Measurements from ENCODE around the gene ASIC4.

DNA sequence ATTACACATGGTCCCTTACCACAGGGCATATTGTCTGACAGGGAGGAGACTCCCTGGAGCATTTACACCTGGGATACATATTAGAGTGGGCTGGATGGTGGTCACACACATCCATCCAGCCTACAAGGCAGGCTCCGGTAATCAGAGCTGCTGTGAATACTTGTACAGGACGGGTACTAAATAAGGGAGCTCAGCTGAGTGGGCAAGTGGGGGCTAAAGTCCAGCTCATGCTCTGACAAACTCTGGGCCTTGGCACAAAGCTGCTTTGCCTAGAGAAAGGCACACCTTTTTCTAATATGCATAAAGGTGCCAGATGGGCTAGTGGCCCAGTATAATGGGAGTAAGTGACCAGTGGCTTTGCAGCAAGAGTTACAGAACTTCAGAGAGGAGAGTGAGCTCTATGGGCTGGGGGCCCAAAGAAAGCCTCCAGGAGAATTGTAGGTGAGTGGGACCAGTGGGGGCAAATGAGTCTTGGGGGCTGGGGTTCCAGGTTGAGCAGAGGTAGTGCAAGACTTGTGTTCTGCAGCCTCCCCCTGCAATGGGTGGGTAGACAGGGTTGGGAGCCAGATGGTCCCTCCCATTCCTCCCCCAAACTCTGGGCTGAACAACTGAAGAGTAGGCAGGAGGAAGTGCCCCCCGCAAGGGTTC is 31.1 kb downstream of the ASIC4 start:
- TF ChIP-seq, protein P1, sequence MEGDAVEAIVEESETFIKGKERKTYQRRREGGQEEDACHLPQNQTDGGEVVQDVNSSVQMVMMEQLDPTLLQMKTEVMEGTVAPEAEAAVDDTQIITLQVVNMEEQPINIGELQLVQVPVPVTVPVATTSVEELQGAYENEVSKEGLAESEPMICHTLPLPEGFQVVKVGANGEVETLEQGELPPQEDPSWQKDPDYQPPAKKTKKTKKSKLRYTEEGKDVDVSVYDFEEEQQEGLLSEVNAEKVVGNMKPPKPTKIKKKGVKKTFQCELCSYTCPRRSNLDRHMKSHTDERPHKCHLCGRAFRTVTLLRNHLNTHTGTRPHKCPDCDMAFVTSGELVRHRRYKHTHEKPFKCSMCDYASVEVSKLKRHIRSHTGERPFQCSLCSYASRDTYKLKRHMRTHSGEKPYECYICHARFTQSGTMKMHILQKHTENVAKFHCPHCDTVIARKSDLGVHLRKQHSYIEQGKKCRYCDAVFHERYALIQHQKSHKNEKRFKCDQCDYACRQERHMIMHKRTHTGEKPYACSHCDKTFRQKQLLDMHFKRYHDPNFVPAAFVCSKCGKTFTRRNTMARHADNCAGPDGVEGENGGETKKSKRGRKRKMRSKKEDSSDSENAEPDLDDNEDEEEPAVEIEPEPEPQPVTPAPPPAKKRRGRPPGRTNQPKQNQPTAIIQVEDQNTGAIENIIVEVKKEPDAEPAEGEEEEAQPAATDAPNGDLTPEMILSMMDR (IDR thresholded peaks at IDR 0.05): no peak
- no peak for TF ChIP-seq EP300 (IDR thresholded peaks at IDR 0.05)
- TF ChIP-seq POLR2A (IDR thresholded peaks at IDR 0.05; ENCODE audit: low read depth): no peak
- no peak for TF ChIP-seq POLR2AphosphoS5 (IDR thresholded peaks at IDR 0.05)

Measured in esophagus muscularis mucosa (tissue), 4 donors.